Peyer's patch (tissue), 4 donors: Measurements from ENCODE around the gene BAIAP2L1.

Experiments used
- CTCF ChIP-seq, 6 experiments: fragments of 450-650 bp in 4 of 6; fragments of 200-600 bp in 2 of 6; sonication (generic) in 1 of 6; IDR thresholded peaks; one replicate each; pipeline ENCODE4 v1.5.1; 2017 to 2019; ENCODE audit warnings: antibody characterized with exemption in 6 of 6, mild to moderate bottlenecking in 3 of 6, moderate library complexity in 1 of 6
- POLR2A ChIP-seq, 2 donors: fragments of 450-650 bp; IDR thresholded peaks; one replicate each; pipeline ENCODE4 v1.5.1; 2017; ENCODE audit warnings: antibody characterized with exemption in 2 of 2, mild to moderate bottlenecking in 2 of 2, moderate library complexity in 2 of 2

- TF ChIP-seq CTCF (IDR thresholded peaks at IDR 0.05): no peak
- TF ChIP-seq POLR2A (IDR thresholded peaks at IDR 0.05): no peak
Observed at GRCh38 chr7:98303906-98304305, 97.0 kb downstream of the BAIAP2L1 start.
